Mucosa of descending colon (tissue), 3 donors: ENCODE results near the gene INSIG1. TPM values are rescaled to one million over a fixed set of nuclear protein-coding genes. Genes with fewer than 3 reads are reported as not detected.

Experiments used
- ATAC-seq: fragments of 200-7000 bp; cut with Tn5 transposase; one replicate; pipeline ENCODE4 v1.9.1; 2020; ENCODE audit warnings: mild to moderate bottlenecking, moderate library complexity
- DNase-seq, 3 donors: peaks; one replicate each; pipeline ENCODE4 v3.0.0-alpha.2; 2020
- H3K36me3 ChIP-seq: fragments of 200-600 bp; one replicate; pipeline ENCODE4 v1.8.0; 2021; ENCODE audit warnings: low read depth, mild to moderate bottlenecking
- H3K4me1 ChIP-seq: fragments of 200-600 bp; one replicate; pipeline ENCODE4 v1.8.0; 2021; ENCODE audit warnings: low read depth, mild to moderate bottlenecking
- H3K4me3 ChIP-seq: fragments of 200-600 bp; one replicate; pipeline ENCODE4 v1.8.0; 2021; ENCODE audit warnings: mild to moderate bottlenecking
- H3K9me3 ChIP-seq: fragments of 200-600 bp; one replicate; pipeline ENCODE4 v1.8.0; 2021; ENCODE audit warnings: mild to moderate bottlenecking
- CTCF ChIP-seq: fragments of 200-600 bp; IDR thresholded peaks from one replicate; pipeline ENCODE4 v1.8.0; 2022; ENCODE audit warnings: antibody characterized with exemption, mild to moderate bottlenecking
- intact Hi-C, 2 donors: fragments of 100-400 bp; cut with DNase I in 1 of 2; cut with micrococcal nuclease in 1 of 2; formaldehyde crosslinking; loops; one replicate each; pipeline versions ENCODE4 v1.11.0 to v1.11.1; 2022; cut with DNase I, micrococcal nuclease
- long read RNA-seq, 2 donors: library from polyadenylated mRNA; unstranded; transcript quantifications; one replicate each; pipeline ENCODE4 v2.0.0, GENCODE V29; 2019 to 2021
- total RNA-seq, 3 donors: library from RNA; stranded (reverse); fragmentation: NEBNext Ultra II Directional in 2 of 3; extraction: Animal tissue kit (Norgen Biotek cat#: 25700) in 2 of 3; gene quantifications; one replicate each; pipeline versions ENCODE4 v1.2.1 to v1.2.4, GENCODE V29; 2021 to 2023
- donor health status: DM: no; HTN: no; CAD: no; lungs with moderate emphysema.
- donor health status: DM: no; HTN: no; CAD: no.
- donor health status: DM: no; HTN: yes; CAD: no.

INSIG1 gene
- 10 to 100 TPM; 40.1 to 85.1 (median 83.2) TPM for total RNA-seq
- long read RNA-seq, donor 1, transcript INSIG1-201 (6 exons, 3,010 nt), result major isoform, 49 of 69 reads
- long read RNA-seq, donor 1, partial matches to known transcripts, result 7 of 69 reads
- long read RNA-seq, donor 1, other reads (novel, unspliced or antisense), result 12 of 69 reads
- long read RNA-seq, donor 2, transcript INSIG1-201 (6 exons, 3,010 nt), result major isoform, 28 of 60 reads
- long read RNA-seq, donor 2, partial matches to known transcripts, result 13 of 60 reads
- long read RNA-seq, donor 2, other reads (novel, unspliced or antisense), result 18 of 60 reads

DNA sequence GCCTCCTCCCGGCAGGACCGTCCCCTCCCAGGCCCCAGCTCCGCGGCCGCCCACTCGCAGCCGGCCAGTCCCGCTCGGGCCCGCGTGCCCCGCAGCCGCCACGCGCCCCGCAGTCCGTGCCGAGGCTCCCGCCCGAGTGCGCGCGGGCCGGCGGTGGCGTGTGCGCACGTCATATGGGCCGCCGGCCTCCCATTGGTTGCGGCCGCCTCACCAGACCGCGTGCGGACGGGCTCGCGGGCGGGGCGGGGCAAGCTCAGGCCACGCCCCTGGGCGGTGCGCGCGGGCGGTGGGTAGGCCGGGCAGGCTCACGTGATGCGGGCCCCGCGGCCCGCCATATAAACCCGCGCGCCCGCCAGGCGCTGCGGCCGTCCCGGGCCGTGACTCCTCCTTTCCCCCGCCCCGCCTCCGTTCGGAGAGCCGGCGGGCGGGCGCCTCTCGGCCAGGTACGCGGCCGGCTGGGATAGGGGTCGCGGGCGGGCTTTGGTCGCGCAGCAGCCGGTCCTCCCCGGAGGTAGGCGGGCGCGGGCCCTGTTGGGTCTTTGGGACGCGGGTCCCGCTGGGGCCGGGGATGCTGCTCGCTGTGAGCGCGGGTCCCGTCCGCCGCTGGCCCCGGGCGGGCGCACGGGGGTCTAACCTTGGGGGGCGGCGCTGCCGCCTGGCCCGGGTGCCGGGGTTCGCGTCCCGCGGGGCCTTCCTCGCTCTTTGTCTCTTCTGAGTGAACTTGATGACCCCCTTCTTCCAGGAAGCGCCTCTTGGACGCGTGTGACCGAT lies at the start of gene INSIG1:
Gene INSIG1 (plus strand): TSS at position 362 of the 771 bp plus-strand sequence. CDS start 408 bp downstream, at position 770.
- DNase-seq (peak; percentile 93 to 96 (median 95)), ATAC-seq (peak; percentile 81)
- intact Hi-C loops, result no loop called here
- TF ChIP-seq CTCF, result no peak
- peaks cover 25% of the 10 kb centered on the region for H3K4me1 ChIP-seq
- no peaks in the 10 kb centered on the region for H3K36me3 ChIP-seq
- no peaks in the 10 kb centered on the region for H3K9me3 ChIP-seq
- peak within 1 kb of the TSS; percentile 71 for H3K4me3 ChIP-seq

DNA sequence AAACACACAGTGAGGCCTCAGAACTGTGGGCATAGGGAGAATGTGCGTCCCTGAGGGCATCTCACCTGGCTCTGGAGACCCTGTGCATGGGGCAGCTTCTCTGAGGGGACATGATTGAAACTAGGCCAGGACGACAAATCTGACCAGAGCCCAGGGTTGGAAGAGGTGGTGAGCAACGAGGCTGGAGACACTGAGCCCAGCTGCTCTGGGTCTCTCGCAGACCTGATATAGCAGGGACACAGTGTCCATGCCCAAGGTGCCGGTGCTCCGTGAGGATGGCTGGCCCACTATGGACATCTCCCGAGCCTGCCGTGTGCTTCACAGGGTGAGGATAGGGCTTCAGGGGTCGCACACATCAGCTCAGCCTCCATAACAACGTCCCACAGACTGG lies 49.3 kb upstream of the INSIG1 start:
- Histone ChIP-seq H3K4me1 (no peaks in the 10 kb centered on the region), H3K4me3 (no peak overlapping the region), H3K36me3 (no peaks in the 10 kb centered on the region), H3K9me3 (no peaks in the 10 kb centered on the region)
- DNase-seq (no peak), ATAC-seq (no peak)
- no peak for TF ChIP-seq CTCF
- intact Hi-C loops, result no loop called here

GRCh38 chr7:155251831-155252230 lies 45.8 kb upstream of the INSIG1 start:
- no peak overlapping the region for H3K4me3 ChIP-seq
- DNase-seq, result no peak
- ATAC-seq, result no peak

GRCh38 chr7:155252444-155252887 lies 45.2 kb upstream of the INSIG1 start:
- H3K4me3 ChIP-seq, result no peak overlapping the region
- ATAC-seq (no peak), DNase-seq (no peak)
- no peak for TF ChIP-seq CTCF
- H3K9me3 ChIP-seq, result no peaks in the 10 kb centered on the region
- no peaks in the 10 kb centered on the region for H3K4me1 ChIP-seq
- no peaks in the 10 kb centered on the region for H3K36me3 ChIP-seq
- intact Hi-C loops, result no loop called here

More at GRCh38 chr7:155251831-155252230, 45.8 kb upstream of the INSIG1 start:
- no peak for TF ChIP-seq CTCF
- no peaks in the 10 kb centered on the region for H3K4me1 ChIP-seq
- intact Hi-C loops, result no loop called here
- H3K36me3 ChIP-seq, result no peaks in the 10 kb centered on the region
- H3K9me3 ChIP-seq, result no peaks in the 10 kb centered on the region

DNA sequence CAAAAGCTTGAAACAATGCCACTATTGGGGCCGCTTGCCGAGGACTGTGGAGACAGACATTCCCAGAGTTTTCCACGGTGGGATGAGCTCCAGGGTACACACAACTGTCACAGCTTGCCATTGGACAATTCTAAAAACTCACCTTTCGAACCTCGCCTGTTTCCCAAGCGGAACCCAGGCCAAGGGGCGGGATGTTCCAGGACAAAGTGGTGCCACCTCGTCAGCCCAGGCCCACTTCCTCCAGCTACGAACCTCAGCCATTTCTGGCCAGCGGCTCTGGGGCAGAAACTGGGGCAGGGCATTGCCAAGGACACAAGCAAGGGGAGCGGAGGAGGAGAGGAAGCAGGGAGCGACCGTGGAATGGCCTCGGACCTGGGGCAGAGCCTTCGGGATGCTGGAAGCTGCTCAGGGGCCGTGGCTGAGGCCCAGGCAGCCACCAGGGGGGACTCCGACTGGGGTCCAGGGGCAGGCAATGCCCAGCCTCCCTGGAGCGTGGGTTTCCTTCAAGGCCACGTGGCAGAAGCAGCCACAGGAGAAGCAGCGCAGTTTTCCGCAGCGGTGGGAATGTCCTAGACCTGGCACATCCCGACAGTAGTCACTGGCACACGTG lies 44.7 kb upstream of the INSIG1 start:
- TF ChIP-seq CTCF, result no peak
- Histone ChIP-seq H3K4me3 (no peak overlapping the region), H3K36me3 (no peaks in the 10 kb centered on the region), H3K4me1 (no peaks in the 10 kb centered on the region), H3K9me3 (no peaks in the 10 kb centered on the region)
- intact Hi-C loops, result no loop called here
- ATAC-seq (no peak), DNase-seq (no peak)
